HG02763 (cell line): ENCODE data around the gene STAT3.
"Not testable (repeated sequence)": the region's sequence is repeated elsewhere in the genome, so short reads cannot be mapped to it uniquely, and the experiment has no call there.

Experiments used
- ATAC-seq: cut with Tn5 transposase; IDR thresholded peaks from one replicate; pipeline ENCODE4 v1.9.1; 2021; ENCODE audit warnings: mild to moderate bottlenecking, moderate library complexity; ENCODE audit not compliant: unreplicated experiment

STAT3 gene

DNA sequence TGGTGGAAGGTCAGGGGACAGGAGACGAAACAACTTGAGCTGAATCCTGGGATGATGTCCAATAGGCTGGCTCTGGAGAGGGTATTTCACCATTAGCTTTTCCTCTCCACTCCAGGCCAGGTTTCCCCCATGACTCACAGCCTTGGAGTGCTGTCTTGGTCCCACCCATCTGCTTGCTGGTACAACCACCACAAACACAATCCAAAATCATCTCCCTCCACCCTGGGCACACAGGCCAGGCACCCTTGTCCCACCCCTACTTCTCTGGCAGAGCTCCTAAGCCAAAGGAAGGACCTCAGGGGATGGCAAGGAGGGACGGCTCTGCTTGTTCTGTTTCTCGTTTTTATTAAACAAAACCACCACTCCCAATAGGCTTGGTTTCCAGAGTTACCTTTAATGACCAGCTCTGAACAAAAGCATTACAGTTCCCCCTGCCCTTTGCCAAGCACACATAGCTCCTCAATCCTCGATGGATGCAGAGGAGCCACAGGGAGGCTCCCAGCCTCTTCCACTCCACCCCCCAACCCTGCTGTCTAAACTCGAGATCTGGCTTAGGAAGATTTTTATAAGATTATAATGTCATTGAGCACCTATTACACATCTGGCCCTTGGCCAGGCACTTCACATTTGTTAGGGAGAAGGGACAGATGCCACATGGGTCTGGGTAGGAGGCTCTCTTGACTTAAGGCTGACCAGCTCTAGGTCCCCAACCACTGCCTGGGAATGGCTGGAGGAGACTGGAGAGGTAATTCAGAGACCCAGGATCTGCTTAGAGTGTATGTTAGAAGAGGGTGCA lies 21.5 kb upstream of the STAT3 start:
- ATAC-seq, result no peak

DNA sequence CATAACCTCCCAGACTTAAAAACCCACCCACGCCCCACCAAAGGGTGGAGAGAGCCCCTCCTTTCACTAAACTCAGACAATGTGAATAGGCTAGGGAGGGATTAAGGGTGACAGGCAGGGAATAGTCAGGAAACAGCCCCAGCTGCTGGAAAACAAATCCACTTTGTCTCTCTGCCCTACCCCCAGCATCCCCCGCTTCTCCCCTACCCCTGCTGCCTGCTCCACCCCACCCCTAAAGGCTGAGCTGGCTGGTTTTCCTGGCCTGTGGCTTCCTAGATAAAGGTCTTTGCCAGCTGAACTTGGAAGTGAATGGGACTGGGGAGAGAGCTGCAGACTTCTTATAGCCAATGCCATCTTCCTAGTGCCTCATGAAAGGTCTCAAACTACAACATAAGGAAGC lies 19.8 kb upstream of the STAT3 start:
- no peak for ATAC-seq

DNA sequence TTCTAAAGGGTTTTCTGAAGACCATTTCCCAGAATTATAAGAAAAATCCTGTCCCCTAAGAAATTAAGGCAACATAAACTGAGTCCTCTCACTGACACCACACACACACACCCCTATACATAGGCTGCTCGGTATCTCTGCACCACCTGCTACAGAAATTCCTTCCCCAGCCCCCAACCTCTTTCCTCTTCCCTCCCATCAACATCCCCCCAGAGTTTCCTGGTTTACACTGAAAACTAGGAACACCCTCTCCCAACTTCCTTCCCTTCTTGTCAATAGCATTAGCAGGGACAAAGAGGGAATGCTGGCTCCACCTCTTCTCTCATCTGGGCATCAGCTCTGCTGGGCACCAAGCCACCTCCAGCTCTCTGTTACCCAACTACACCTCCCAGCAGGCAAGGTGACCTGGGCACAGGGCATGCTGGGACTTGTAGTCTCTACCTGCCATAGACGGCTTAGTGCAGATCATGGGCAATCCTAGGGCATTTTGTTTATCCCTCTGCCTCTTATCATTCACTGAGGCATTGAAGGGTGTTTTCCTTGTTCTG lies 19.1 kb upstream of the STAT3 start:
- ATAC-seq, result peak; percentile 51

DNA sequence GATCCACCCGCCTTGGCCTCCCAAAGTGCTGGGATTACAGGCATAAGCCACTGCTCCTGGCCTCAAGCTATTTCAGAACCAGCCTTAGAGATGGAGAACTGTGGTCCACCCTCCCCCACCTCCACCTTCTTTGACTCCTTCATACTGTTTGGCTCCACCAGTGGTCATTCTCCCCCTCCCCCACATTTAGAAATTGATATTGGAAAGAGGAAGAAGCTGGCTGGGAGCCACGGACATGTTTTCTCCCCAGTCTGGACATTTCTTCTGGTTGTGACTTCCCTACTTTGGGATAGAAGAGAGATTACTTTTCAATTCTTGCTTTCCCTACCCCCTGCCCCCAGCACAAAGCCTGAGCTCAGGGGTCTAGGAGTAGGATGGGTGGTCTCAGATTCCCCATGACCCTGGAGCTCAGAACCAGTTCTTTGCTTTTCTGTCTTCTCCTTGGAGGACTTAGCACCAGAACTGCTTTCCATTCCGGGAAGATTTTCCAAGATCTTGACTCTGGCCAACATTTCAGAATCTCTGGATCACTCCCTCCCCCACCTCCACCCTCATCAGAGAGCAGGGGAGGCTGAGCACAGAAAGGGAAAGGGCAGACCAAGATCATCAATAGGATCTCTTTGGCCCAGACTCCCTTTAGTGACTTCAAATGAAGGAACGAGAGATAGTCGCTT lies 18.5 kb upstream of the STAT3 start:
- no peak for ATAC-seq

DNA sequence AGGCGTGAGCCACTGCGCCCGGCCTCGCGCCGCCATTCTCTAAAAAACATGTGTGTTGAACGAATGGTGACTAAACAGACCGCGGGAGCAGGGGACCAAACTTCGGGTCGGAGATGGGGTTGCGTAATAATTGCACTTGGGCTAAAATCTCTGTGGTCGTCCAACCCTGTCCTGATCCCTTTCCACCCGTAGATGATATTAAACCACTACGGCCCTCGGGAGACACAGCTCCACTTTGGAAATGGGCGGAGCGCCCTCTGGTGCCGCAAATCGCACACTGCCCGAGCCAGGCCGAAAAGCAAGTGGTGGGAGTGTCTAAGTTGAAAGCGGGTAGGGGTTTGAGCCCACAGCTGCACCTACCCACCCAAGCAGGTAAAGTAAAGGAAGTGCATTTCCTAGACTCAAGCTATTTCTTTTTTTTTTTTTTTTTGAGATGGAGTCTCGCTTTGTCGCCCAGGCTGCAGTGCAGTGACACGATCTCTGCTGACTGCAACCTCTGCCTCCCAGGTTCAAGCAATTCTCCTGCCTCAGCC lies 17.8 kb upstream of the STAT3 start:
- no peak for ATAC-seq

DNA sequence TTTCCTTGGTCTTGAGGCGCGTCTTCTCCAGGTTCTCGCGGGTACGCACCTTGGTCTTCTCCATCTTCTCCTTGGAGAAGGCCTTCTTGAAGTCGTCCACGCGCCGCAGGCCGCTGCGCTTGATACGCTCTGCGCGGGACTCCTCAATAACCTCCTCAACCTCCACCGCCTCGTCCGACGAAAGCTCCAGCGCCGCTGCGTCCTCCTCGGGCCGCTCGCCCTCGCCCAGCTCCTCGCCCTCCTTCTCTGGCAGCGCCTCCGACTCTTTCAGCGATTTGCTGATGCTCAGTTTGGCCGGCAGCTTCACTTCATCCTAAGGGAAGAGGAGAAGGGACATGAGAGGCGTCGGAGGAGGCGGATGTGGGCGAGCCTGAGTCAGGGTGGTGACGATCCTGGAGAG lies 16.8 kb upstream of the STAT3 start:
- no peak for ATAC-seq

DNA sequence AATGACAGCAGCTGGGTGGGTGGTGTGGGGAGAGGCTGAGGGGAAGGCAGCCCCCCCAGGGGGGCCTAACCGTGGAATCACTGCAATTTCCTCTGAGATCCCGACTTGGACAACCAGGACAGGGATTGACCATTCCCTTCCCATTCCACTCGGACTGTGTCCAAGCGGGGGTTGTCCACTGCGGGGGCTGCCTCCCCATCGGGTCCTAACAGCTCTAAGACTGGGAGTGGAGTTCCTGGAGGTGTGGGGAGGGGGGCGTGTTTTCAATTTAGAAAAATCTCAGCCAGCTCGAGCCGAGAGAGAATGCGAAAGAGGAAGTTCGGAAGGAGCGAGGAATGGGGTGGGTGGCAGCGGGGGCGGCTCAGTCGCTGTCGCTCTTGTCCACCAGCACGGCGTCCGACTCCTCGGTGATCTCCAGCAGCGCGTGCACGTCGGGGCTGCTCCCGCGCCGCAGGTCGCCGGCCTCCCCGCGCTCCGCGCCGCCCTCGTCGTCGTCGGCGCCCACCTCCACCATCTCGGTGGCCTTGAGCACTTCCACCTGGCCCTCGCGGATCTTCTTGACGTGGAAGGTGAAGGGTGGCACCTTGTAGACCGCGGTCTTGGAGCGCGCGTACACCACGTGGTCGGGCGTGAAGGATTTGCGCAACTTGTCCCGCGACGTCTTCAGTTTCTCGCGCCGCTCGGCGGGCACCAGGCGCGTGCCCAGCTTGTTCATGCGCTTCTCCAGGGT lies 16.2 kb upstream of the STAT3 start:
- ATAC-seq, result no peak

DNA sequence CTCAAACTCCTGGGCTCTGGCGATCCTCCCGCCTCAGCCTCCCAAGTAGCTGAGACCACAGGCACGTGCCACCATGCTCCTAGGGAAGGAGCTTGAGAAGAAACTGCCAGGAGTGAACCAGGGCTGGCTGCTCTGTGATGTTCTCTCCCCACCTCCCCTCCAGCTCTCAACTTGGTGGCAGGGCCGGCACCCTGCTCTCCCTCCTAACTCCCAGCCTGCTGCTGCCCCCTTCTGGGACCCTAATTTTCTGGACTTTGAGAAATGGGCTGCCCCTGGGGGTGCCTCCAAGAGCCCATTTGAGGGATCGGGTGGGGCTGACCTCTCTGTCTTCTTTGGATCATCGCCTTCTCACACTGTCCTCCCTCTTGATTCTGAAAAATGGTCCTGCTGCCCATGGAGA lies 14.9 kb upstream of the STAT3 start:
- ATAC-seq, result no peak

DNA sequence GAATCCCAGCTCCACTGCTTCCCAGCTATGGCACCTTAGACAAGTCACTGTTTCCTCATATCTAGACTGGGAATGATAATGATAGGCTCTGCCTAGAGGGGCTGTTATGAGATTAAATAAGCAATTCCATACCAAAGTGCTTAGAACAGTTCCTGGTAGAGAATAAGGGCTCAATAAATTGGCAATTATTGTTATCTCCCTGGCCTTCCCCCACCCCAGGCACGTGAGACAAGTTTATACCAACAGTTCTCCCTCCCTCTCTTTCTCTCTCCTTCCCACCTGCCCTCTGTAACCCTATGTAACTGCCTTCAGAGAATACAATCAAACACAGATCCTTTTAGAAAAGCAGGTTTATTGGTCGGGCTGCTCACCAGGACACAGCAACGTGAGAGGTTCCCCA lies 13.9 kb upstream of the STAT3 start:
- ATAC-seq, result no peak

DNA sequence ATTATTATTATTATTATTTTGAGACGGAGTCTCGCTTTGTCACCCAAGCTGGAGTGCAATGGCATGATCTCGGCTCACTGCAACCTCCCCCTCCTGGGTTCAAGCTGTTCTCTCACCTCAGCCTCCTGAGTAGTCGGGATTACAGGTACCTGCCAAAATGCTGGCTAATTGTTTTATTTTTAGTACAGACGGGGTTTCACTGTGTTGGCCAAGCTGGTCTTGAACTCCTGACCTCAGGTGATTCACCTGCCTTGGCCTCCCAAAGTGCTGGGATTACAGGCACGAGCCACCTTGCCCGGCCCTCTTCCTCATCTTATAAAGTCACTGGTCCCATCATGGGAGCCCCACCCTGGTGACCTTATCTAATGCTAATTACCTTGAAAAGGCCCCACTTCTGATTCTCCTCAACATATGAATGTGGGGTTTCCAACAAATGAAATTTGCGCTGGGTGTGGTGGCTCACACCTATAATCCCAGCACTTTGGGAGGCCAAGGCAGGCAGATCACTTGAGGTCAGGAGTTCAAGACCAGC lies 12.7 kb upstream of the STAT3 start:
- not testable (repeated sequence) for ATAC-seq

DNA sequence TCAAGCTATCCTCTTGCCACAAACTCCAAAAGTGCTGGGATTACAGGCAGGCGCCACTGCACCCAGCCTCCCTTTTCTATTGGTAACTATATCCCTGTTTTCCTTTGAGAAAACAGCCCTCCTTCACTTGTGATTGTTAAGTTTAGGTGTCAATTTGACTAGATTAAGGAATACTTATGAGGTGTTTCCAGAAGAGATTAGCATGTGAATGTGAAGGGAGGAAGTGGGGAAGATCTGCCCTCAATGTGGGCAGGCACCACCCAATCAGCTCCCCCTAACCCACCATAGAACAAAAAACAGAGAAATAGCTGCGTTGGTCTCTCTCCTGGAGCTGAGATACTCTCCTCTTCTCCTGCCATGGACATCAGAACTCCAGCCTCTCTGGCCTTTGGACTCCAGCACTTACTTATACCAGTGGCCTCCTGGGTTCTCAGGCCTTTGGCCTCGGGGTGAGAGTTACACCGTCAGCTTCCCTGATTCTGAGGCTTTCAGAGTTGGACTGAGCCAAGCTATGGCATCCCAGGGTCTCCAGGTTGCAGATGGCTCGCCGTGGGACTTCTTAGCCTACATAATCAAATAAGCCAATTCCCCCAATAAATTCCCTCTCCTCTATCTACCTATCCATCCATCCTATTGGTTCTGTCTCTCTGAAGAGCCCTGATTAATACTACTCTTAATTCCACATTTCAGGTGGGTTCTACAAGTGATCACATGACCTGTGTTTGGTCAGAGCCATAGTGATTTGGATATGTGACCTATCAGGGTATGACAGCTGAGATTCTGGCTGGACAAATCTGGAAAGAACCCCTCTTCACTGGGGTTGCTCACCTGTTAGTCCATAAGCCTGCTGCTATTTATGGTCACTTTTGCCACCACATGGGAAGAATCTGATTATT lies 12.0 kb upstream of the STAT3 start:
- no peak for ATAC-seq

DNA sequence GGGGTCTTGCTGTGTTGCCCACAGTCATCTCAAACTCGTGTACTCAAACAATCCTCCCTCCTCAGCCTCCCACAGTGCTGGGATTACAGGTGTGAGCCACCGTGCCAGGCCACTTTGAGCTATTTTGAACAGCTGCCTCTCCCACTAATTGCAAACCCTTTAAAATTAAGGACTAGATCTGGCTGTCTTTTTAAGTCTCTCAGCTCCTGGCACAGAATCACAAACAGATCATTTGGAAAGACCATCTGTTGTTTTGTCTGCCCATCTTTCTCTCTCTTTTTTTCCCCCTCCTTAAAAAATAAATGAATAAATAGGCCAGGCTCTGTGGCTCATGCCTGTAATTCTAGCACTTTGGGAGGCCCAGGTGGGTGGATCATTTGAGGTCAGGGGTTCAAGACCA lies 10.9 kb upstream of the STAT3 start:
- ATAC-seq, result no peak

DNA sequence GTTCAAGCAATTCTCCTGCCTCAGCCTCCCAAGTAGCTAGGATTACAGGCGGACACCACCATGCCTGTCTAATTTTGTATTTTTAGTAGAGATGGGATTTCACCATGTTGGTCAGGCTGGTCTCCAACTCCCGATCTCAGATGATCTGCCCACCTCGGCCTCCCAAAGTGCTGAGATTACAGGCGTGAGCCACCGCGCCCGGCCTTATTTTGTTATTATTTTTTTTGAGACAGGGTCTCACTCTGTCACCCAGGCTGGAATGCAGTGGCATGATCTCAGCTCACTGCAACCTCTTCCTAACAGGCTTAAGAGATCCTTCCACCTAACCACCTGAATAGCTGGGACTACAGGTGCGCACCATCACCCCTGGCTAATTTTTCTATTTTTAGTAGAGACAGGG lies 7.4 kb upstream of the STAT3 start:
- ATAC-seq, result not testable (repeated sequence)

DNA sequence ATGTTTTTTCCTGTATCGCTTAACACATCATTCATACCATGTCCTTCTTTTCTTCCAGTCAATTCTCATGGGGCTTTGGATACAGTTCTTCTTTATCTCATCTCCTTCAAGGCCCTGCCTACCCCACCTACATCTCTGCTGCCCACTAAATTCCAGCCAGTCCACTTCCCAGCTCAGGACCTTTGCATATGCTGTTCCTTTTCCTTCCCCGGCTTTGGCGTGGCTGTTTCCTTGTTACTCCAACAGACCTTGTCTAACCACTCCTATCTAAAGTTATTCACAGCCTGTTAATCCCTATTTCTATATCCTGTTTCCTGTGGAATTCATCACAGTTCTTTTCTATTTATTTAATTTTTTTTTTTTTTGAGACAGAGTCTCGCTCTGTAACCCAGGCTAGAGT lies 6.6 kb upstream of the STAT3 start:
- ATAC-seq, result no peak

DNA sequence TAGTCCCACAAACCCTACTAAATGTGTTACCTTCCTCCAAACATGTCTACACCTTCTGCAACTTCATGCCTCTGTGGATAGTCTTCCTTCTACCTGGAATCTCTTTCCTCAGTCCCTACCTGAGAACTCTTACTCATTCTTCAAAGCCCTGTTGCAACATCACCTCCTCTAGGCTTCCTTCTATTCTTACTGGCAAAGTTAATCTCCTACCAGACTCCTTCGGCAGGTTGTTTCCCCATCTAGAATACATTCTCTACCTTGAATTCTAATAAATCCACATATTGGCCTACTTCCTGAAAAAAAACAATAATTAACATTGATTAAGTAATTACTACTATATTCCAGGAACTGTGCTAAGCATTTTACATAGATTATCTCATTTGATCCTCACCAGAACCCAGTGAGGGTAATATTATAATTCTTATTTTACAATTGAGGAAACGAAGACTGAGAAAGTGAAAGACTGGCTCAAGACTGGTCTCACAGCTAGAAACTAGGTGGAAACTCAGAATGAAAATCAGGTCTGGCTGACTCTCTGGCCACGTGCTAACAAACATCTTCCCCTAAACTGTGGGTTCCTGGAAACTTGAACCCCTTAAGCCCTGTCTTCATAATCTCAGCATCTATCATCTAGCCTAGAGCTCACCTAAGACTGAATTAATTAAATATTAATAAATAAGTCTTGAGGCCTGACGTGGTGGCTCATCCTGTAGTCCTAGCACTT lies 4.6 kb upstream of the STAT3 start:
- no peak for ATAC-seq

DNA sequence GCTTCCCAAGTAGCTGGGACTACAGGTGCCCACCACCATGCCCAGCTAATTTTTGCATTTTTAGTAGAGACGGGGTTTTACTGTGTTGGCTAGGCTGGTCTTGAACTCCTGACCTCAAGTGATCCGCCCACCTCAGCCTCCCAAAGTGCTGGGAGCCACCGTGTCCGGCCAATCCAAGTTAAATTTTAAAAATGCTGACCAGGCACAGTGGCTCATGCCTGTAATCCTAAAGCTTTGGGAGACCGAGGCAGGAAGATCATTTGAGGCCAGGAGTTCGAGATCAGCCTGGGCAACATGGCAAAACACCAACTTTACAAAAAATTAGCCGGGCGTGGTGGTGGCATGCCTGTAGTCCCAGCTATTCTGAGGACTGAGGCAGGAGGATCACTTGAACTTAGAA lies 3.2 kb upstream of the STAT3 start:
- ATAC-seq, result not testable (repeated sequence)

DNA sequence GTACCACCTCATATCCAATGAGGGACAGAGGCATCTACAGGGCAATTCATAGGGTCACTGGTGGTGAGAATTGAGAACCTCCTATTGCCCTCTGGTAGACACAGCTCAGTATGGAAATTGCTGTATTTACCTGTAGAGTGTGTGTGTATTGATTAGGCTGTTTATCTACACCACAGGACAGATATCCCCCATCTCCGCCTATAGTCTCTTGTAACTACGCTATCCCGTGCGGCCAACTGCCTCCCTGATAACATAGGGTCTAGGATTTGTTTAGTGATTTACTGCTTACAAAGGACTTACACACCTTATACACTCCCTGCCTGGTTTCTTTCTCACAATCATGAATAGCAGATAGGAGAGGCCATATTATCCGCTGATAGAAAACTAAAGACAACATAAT lies 1.7 kb upstream of the STAT3 start:
- ATAC-seq, result no peak

DNA sequence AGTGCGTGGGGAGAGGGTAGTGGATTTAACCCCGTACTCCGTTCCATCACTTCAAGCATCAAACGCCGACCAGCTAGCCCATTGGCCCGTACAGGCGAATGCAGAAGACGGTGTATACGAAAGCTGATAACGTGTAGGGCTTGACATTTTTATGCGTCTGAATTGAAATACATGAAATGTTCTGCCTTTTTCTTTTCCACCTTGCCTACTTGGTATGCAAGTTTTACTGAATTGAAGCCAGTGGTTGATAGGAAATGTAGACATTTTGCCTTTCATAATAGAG lies 834 bp upstream of the STAT3 start:
- peak; percentile 19 for ATAC-seq

DNA sequence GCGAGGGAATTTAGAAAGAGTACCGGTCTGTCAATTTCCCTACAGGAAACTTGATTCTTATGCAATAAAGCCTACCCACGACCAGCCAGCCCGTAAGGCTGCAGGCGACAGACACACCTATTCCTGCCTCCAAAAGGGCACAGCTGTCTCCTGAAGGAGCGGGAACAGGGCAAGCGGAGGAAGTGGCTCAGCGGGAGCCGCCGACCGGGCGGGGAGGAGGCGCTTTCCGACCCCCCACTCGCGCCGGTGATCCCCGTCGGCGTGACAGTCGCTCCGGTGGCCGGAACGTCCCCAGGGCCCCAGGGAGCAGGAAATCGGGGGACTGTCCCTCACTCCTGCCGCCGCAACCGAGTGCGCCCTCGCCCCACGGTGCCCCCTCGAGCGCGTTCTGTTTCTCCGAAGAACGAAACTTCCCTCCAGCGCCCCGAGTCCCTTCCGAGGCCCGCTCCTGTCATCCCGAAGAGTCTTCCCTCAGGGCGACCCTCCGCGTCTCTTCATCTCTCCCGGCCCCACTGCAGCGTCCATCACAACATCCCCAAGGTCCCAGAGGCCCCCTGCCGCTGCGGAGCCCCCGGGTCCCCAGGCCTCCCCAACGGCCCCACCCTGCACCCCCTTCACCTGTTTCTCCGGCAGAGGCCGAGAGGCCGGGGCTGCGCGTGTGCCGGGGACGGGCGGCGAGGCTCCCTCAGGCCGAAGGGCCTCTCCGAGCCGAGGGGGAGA lies 421 bp downstream of the STAT3 start:
- no peak for ATAC-seq
